ENCODE data around the gene CDHR1.

The CDHR1 gene

DNA sequence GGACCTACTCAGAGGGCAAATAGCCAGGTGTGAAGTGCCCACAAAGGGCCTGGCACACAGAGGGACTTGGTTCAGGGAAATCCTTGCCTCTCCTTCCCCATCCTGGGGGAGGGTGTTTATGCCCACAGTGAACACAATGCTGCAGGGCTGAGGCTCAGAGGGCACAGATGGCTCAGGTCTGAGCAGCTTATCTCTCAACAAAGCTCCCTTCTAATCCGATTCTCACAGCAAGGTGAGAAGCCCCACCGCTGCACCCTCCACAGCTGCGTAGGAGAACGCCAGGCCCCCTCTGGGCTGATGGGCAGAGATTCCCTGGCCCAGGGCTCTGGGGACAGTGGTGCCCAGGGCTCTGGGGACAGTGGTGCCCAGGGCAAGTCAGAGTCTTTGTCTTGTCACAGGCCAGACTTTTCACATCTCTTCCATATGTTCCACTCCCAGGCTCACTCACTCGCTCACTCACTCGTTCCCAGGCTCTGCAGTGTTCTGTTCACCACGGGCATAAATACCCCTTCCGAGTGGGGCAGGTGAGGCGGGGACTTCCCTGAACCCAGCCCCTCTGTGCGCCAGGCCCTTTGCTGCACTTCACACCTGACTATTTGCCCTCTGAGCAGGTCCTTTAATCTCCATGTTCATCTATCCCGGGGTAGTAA is 8.7 kb upstream of the CDHR1 start:
- TF ChIP-seq ISL1 (CRISPR knock-in tag; IDR thresholded peaks at IDR 0.05) (no peak), ZC3H10 (CRISPR knock-in tag; IDR thresholded peaks at IDR 0.05) (no peak), GLIS3 (CRISPR knock-in tag; IDR thresholded peaks at IDR 0.05) (no peak), ZNF565 (CRISPR knock-in tag; conservative IDR thresholded peaks at IDR 0.05; ENCODE audit: low read depth) (no peak), CSDC2 (CRISPR knock-in tag; IDR thresholded peaks at IDR 0.05) (no peak), PPARA (CRISPR knock-in tag; IDR thresholded peaks at IDR 0.05; ENCODE audit: borderline replicate concordance) (no peak), OSR1 (CRISPR knock-in tag; IDR thresholded peaks at IDR 0.05) (no peak), RARB (CRISPR knock-in tag; IDR thresholded peaks at IDR 0.05) (no peak), TOX (CRISPR knock-in tag; IDR thresholded peaks at IDR 0.05; ENCODE audit: borderline replicate concordance) (no peak), BACH2 (CRISPR knock-in tag; IDR thresholded peaks at IDR 0.05; ENCODE audit: borderline replicate concordance) (no peak), TCF4 (CRISPR knock-in tag; IDR thresholded peaks at IDR 0.05; ENCODE audit: borderline replicate concordance) (no peak), ESRRG (CRISPR knock-in tag; IDR thresholded peaks at IDR 0.05) (no peak), ZNF70 (CRISPR knock-in tag; IDR thresholded peaks at IDR 0.05) (no peak)
- TF ChIP-seq, protein P1, sequence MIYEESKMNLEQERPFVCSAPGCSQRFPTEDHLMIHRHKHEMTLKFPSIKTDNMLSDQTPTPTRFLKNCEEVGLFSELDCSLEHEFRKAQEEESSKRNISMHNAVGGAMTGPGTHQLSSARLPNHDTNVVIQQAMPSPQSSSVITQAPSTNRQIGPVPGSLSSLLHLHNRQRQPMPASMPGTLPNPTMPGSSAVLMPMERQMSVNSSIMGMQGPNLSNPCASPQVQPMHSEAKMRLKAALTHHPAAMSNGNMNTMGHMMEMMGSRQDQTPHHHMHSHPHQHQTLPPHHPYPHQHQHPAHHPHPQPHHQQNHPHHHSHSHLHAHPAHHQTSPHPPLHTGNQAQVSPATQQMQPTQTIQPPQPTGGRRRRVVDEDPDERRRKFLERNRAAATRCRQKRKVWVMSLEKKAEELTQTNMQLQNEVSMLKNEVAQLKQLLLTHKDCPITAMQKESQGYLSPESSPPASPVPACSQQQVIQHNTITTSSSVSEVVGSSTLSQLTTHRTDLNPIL (CRISPR knock-in tag; IDR thresholded peaks at IDR 0.05; ENCODE audit: low read depth): no peak
- TF ChIP-seq, protein P2, sequence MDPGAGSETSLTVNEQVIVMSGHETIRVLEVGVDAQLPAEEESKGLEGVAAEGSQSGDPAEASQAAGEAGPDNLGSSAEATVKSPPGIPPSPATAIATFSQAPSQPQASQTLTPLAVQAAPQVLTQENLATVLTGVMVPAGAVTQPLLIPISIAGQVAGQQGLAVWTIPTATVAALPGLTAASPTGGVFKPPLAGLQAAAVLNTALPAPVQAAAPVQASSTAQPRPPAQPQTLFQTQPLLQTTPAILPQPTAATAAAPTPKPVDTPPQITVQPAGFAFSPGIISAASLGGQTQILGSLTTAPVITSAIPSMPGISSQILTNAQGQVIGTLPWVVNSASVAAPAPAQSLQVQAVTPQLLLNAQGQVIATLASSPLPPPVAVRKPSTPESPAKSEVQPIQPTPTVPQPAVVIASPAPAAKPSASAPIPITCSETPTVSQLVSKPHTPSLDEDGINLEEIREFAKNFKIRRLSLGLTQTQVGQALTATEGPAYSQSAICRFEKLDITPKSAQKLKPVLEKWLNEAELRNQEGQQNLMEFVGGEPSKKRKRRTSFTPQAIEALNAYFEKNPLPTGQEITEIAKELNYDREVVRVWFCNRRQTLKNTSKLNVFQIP (CRISPR knock-in tag; IDR thresholded peaks at IDR 0.05; ENCODE audit: borderline replicate concordance, low read depth): no peak
- ATAC-seq: no peak

DNA sequence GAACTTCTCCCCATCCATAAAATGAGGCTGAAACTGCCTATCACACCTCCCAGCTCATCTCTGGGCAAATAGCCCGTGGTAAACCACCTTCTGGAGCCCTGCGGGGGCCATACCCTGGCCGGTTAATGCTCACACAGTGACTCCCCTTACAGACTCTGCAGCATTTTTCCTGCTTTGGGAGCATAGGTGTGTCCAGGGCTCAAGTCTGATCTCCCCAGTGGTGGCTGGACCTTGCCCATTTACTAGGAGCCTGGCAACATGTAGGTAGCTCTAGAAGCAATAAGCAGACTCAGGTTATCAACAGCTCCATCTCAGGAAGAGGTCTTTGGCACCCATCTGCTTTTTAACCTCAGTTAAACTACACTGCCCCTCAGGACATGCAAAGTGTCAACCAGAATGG is 5.5 kb upstream of the CDHR1 start:
- TF ChIP-seq ZNF70 (CRISPR knock-in tag; IDR thresholded peaks at IDR 0.05): no peak
- TF ChIP-seq TCF4 (CRISPR knock-in tag; IDR thresholded peaks at IDR 0.05; ENCODE audit: borderline replicate concordance): no peak
- no peak for TF ChIP-seq RARB (CRISPR knock-in tag; IDR thresholded peaks at IDR 0.05)
- TF ChIP-seq CSDC2 (CRISPR knock-in tag; IDR thresholded peaks at IDR 0.05): no peak
- no peak for TF ChIP-seq TOX (CRISPR knock-in tag; IDR thresholded peaks at IDR 0.05; ENCODE audit: borderline replicate concordance)
- no peak for TF ChIP-seq ZFP30 (CRISPR knock-in tag; IDR thresholded peaks at IDR 0.05)
- no peak for TF ChIP-seq ESRRG (CRISPR knock-in tag; IDR thresholded peaks at IDR 0.05)
- TF ChIP-seq PPARA (CRISPR knock-in tag; IDR thresholded peaks at IDR 0.05; ENCODE audit: borderline replicate concordance): no peak
- TF ChIP-seq ZNF565 (CRISPR knock-in tag; conservative IDR thresholded peaks at IDR 0.05; ENCODE audit: low read depth): no peak
- TF ChIP-seq BACH2 (CRISPR knock-in tag; IDR thresholded peaks at IDR 0.05; ENCODE audit: borderline replicate concordance): no peak
- TF ChIP-seq, protein P3, sequence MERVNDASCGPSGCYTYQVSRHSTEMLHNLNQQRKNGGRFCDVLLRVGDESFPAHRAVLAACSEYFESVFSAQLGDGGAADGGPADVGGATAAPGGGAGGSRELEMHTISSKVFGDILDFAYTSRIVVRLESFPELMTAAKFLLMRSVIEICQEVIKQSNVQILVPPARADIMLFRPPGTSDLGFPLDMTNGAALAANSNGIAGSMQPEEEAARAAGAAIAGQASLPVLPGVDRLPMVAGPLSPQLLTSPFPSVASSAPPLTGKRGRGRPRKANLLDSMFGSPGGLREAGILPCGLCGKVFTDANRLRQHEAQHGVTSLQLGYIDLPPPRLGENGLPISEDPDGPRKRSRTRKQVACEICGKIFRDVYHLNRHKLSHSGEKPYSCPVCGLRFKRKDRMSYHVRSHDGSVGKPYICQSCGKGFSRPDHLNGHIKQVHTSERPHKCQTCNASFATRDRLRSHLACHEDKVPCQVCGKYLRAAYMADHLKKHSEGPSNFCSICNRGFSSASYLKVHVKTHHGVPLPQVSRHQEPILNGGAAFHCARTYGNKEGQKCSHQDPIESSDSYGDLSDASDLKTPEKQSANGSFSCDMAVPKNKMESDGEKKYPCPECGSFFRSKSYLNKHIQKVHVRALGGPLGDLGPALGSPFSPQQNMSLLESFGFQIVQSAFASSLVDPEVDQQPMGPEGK (CRISPR knock-in tag; IDR thresholded peaks at IDR 0.05; ENCODE audit: borderline replicate concordance): no peak
- TF ChIP-seq ZFP3 (CRISPR knock-in tag; IDR thresholded peaks at IDR 0.05): no peak
- TF ChIP-seq, protein P1 (CRISPR knock-in tag; IDR thresholded peaks at IDR 0.05; ENCODE audit: low read depth): no peak
- no peak for TF ChIP-seq ISL1 (CRISPR knock-in tag; IDR thresholded peaks at IDR 0.05)
- ATAC-seq: no peak

DNA sequence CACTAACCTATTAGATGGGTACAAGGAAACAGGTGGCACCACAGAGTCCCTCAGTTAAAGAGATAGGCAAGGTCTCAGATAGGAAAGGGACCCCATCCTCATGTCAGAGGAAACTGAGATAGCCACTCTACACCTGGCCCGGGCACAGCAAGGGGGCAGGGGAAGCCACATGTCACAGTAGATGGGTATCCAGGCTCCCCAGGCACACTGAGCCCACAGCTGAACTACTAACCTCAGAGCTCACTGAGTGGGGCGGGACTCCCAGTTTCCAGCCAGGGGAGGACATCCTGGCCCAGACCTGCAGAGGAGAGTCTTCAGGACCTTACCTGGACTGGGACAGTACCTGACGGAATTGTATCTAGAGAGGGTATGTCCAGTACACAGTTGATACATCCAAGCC is 3.7 kb upstream of the CDHR1 start:
- TF ChIP-seq, protein P4, sequence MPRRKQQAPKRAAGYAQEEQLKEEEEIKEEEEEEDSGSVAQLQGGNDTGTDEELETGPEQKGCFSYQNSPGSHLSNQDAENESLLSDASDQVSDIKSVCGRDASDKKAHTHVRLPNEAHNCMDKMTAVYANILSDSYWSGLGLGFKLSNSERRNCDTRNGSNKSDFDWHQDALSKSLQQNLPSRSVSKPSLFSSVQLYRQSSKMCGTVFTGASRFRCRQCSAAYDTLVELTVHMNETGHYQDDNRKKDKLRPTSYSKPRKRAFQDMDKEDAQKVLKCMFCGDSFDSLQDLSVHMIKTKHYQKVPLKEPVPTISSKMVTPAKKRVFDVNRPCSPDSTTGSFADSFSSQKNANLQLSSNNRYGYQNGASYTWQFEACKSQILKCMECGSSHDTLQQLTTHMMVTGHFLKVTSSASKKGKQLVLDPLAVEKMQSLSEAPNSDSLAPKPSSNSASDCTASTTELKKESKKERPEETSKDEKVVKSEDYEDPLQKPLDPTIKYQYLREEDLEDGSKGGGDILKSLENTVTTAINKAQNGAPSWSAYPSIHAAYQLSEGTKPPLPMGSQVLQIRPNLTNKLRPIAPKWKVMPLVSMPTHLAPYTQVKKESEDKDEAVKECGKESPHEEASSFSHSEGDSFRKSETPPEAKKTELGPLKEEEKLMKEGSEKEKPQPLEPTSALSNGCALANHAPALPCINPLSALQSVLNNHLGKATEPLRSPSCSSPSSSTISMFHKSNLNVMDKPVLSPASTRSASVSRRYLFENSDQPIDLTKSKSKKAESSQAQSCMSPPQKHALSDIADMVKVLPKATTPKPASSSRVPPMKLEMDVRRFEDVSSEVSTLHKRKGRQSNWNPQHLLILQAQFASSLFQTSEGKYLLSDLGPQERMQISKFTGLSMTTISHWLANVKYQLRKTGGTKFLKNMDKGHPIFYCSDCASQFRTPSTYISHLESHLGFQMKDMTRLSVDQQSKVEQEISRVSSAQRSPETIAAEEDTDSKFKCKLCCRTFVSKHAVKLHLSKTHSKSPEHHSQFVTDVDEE (CRISPR knock-in tag; IDR thresholded peaks at IDR 0.05): no peak
- TF ChIP-seq ESRRG (CRISPR knock-in tag; IDR thresholded peaks at IDR 0.05): no peak
- TF ChIP-seq, protein P1 (CRISPR knock-in tag; IDR thresholded peaks at IDR 0.05; ENCODE audit: low read depth): no peak
- no peak for TF ChIP-seq TCF4 (CRISPR knock-in tag; IDR thresholded peaks at IDR 0.05; ENCODE audit: borderline replicate concordance)
- TF ChIP-seq ZC3H10 (CRISPR knock-in tag; IDR thresholded peaks at IDR 0.05): no peak
- TF ChIP-seq, protein P5, sequence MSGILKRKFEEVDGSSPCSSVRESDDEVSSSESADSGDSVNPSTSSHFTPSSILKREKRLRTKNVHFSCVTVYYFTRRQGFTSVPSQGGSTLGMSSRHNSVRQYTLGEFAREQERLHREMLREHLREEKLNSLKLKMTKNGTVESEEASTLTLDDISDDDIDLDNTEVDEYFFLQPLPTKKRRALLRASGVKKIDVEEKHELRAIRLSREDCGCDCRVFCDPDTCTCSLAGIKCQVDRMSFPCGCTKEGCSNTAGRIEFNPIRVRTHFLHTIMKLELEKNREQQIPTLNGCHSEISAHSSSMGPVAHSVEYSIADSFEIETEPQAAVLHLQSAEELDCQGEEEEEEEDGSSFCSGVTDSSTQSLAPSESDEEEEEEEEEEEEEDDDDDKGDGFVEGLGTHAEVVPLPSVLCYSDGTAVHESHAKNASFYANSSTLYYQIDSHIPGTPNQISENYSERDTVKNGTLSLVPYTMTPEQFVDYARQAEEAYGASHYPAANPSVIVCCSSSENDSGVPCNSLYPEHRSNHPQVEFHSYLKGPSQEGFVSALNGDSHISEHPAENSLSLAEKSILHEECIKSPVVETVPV (CRISPR knock-in tag; IDR thresholded peaks at IDR 0.05): no peak
- TF ChIP-seq SNAI2 (CRISPR knock-in tag; IDR thresholded peaks at IDR 0.05): no peak
- TF ChIP-seq ARNTL (CRISPR knock-in tag; IDR thresholded peaks at IDR 0.05; ENCODE audit: borderline replicate concordance, low read depth): no peak
- TF ChIP-seq, protein P2 (CRISPR knock-in tag; IDR thresholded peaks at IDR 0.05; ENCODE audit: borderline replicate concordance, low read depth): no peak
- TF ChIP-seq ISL1 (CRISPR knock-in tag; IDR thresholded peaks at IDR 0.05): no peak
- no peak for TF ChIP-seq ZFP3 (CRISPR knock-in tag; IDR thresholded peaks at IDR 0.05)
- ATAC-seq: no peak

All from SK-N-SH treated with all-trans-retinoic acid at 6 μM for 48 hours (cell line).